Activated T-helper 1 cell treated with Interleukin-2 at 50 U/mL for 16 hours (primary cell): Measurements from ENCODE around the gene SLC29A2.
"Not testable (repeated sequence)": the region's sequence is repeated elsewhere in the genome, so short reads cannot be mapped to it uniquely, and the experiment has no call there.

Experiments
- DNase-seq: peaks from one replicate; pipeline ENCODE4 v3.0.0-alpha.2; 2020; ENCODE audit warnings: low read depth

Gene SLC29A2

DNA sequence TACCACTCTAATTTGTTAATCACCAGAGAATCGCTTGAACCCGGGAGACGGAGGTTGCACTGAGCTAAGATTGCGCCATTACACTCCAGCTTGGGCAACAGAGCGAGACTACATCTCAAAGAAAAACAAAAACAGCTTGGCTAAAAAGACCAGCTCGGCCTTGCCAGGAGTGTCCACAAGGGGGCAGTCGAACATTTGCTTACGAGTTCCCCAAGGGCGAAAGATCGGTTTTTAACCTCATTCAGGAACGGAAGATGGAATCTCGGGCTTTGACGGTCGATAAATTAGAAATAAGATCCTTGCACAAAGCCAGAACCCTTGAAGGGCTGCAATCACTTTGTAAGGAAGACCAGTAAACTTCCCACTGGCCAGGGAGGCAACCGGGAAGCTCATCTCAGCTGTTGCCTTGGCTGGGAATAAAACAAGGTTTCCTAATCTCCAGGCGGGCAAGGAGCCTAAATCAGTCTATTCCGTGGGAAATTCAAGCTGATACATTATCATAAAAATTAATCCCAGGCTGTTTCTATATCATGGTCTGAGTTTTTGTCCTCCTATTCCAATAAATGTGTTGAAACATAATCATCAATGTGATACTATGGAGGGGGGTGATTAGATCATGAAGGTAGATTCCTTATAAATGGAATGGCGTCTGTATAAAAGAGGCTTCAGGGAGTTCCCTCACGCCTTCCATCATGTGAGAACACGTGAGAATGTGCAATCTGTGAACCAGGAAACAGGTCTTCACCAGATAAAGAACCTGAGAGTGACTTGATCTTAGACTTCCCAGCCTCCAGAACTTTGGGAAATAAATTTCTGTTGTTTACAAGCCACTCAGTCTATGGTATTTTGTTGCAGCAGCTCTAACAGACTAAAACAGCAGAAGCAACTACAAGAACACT lies 14.9 kb upstream of the SLC29A2 start:
- peak; percentile 63 for DNase-seq

DNA sequence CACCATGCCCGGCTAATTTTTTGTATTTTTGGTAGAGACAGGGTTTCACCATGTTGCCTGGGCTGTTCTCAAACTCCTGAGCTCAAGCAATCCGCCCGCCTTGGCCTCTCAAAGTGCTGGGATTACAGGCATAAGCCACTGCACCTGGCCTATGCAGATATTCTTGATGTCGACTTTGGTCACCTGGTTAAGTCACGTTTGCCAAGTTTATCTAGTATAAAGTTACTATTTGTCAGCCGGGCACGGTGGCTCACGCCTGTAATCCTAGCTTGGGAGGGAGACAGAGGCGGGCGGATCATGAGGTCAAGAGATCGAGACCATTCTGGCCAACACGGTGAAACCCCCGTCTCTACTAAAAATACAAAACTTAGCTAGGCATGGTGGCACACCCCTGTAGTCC lies 12.8 kb upstream of the SLC29A2 start:
- DNase-seq: not testable (repeated sequence)

DNA sequence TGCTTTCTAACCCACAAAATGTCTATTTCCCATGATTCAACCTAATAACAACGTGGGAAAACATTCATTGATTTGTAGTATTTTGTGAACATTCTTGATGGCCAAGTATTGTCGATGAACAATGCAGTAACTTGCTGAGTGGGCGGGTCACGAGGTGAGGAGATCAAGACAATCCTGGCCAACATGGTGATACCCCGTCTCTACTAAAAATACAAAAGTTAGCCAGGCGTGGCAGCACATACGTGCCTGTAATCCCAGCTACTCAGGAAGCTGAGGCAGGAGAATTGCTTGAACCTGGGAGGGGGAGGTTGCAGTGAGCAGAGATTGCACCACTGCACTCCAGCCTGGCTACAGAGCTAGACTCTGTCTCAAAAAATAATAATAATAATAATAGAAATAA lies 8.7 kb upstream of the SLC29A2 start:
- not testable (repeated sequence) for DNase-seq

DNA sequence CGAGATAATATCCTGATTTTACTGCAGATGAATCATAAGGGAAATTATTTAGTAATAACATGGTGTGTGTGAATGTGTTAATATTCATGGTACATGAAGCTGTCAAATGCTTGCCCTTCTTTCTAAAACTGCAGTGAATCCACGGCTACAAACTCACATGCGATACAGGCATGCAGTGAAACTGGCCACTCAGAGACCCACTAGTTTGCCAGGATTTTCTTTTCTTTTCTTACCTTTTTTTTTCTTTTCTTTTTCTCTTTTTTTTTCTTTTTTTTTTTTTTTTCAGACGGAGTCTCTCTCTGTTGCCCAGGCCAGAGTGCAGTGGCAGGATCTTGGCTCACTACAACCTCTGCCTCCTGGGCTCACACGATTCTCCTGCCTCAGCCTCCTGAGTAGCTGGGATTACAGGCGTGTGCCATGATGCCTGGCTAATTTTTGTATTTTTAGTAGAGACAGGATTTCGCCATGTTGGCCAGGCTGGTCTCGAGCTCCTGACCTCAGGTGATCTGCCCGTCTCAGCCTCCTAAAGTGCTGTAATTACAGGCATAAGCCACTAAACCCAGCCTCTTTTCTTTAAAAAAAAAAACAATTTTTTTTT lies 2.2 kb upstream of the SLC29A2 start:
- DNase-seq: not testable (repeated sequence)

DNA sequence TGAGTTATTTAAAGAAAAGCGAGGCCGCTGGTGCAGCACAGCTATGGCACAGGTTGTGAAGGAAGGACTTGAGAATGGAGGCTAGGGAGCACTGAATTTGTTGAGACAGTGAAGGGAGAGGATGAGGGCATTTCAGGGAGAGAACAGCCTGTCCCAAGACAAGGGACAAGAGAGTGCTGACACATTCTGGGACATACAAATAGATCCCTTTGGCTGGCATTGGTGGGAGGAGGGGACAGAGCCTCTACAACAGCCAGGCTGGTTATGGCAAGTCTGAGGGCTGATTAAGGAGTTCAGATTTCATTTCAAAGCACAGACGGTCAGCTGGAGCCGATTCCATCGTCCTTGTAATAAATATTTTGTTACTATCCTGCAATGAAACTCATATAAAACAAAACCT lies 1.7 kb upstream of the SLC29A2 start:
- no peak for DNase-seq

DNA sequence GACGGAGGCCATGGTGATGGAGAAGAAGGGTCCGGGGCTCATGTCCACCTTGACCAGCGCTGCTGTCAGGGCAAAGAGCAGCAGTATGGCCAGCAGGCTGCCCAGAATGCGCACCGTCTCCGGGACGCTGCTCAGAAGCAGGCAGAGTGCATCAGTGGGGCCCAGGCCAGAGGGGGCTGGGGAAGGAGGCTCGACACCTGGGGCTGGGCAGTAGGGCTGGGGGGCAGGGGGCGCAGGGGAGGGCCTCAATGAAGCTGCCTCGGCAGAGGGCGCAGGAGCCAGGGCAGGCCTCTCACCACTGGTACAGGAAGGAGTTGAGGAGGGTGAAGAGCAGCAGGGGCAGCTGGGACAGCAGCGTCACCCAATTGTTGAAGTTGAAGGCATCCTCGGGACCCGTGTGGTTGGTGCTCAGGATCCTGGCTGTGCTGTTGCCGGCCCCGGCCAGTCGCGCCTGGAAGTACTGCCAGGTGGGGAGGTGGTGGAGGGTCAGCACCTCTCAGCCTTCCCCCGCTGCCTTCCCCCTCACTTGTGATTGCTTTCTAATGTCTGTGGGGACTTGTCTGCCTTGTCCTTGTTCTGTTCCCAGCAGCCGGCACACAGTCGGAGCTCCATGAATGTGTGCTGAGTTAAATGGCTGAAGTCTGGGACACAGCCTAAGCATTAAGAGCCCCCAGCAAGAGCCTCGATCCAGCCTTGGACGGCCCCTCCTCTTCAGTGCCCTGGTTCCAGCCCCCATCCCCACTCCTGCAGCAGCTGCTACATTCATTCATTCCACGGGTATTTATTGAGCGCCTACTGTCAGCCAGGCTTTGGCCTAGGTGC lies 2.3 kb downstream of the SLC29A2 start:
- no peak for DNase-seq

DNA sequence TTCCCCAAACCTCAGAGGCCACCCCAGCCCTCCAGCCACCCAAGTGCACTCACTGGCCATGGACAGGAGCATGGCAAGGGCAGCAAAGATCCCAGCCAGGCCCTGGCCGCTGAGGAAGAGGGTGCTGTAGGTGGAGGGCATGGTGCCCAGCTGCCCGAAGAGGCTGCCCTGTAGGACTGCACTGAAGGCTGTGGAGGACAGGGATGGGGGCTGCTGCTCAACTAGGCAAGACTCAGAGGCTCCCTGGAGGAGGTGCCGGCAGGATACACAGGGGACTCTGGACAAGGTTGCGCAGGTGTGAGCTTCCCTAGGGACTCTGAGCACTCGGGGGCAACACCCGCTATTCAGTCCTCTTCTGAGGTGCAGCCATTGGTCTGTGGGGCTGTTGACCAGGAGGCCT lies 3.1 kb downstream of the SLC29A2 start:
- DNase-seq: no peak

DNA sequence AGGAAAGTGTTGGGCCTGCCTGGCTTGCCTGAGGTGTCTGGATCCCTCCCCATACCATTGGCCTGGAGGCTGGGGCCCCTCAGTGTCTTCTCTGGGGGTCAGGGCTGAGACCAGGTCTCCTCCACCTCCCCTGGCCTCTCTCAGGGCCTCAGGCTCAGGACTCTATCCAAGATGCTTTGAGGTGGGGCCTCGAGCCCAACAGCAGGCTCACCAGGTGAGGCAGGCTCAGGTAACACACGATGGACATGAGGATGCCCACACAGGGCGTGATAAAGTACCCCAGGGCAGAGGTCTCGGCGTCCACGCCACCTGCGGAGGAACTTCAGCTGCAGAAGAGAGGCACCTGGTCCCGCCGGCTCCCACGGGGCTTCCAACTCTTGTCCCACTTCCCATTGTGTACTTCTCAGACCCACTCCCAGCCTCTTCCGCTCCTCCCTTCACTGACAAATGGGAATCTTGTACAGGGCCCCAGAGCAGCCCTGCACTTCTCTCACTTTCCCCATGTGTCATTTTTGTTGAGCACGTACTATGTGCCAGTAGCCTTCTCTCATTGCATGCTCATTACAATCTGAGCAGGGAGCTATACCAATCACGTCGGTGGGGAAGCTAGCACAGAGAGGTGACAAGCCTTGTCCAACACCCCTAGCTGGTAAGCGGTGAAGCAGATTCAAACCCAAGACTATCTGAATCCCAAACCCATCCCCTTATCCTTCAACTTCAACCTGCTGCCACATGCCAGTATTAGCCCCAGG lies 3.8 kb downstream of the SLC29A2 start:
- no peak for DNase-seq

DNA sequence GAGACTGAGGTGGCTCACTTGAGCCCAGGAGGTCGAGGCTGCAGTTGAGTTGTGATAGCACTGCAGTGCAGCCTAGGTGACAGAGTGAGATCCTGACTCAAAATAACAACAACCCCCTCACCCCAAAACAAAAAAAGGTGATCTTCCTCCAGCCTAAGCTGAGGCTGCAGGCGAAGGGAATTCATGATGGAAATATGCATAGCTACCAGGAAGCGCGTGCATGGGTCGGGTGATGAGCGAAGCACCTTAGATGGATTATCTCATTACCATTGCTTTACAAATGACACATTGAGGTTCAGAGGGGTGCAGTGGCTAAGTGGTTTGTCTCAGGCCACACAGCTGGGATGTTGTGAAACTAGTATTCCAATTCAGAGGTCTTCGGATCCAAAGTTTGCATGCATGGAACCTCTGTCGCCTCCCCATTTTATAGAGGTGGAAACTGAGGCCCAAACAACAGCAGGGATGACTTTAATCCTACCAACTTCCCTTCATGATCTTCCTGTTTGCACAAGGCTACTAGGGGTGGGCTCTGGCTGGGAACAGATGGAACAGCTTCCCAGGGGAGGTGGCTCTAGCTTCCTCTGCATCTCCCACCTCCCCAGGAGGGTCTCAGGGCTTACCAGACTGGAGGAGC lies 4.6 kb downstream of the SLC29A2 start:
- no peak for DNase-seq

DNA sequence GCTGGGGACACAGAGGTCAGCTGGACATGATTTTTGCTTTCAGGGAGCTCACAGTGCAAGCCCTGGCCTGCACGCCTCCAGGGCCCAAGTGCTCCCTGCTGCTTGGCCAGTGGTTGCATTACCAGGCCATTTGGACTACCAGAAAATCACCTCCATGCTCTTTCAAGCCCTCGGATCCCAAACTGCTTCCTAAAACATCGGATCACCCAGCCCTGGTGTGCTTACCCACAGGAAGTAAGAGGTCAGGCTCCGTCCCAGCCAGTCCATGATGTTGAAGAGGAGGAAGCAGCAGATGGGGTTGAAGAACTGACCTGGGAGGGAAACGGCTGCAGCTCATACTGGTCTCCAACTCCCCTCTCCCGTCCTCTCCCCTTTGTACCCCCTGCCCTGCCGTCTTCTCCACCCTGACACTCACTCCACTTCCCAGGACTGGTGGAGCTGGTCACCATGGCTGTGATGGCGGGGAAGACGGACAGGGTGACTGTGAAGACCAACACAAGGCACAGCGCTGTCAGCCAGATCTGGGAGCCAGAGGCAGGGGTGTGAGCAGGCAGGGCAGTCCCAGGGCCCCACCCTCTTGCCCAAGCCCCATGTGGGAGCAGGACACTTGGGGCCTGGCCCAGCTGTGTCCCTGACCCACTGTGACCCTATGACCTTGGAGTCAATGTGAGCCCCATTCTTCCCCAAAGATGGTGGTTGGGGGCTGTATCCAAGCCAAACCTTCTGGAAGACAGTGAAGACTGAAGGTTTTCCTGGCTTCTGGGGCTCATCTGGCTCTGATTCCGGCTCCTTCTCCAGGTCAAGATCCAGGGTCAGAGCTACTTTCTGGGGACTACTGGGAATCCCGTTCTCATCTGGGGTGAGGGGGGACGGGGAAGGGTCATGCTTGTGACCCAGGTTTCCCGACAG lies 5.6 kb downstream of the SLC29A2 start:
- DNase-seq: no peak

DNA sequence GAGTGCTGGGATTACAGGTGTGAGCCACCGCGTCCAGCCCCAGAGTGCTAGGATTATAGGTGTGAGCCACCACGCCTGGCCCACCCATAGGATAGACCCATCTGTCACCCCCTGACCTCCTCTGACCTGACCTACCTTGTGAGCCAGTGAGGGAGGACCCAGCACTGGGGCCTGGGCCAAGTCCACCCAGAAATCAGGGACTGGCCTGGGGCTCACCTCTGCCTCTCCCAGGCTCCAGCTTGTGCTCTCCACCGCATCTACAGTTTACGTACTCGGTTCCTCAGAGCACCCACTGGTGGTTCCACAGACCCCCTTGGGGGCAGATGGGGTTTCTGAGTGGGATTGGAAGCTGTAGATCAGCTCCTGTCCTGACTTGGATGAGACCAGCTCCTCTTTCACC lies 6.4 kb downstream of the SLC29A2 start:
- no peak for DNase-seq

DNA sequence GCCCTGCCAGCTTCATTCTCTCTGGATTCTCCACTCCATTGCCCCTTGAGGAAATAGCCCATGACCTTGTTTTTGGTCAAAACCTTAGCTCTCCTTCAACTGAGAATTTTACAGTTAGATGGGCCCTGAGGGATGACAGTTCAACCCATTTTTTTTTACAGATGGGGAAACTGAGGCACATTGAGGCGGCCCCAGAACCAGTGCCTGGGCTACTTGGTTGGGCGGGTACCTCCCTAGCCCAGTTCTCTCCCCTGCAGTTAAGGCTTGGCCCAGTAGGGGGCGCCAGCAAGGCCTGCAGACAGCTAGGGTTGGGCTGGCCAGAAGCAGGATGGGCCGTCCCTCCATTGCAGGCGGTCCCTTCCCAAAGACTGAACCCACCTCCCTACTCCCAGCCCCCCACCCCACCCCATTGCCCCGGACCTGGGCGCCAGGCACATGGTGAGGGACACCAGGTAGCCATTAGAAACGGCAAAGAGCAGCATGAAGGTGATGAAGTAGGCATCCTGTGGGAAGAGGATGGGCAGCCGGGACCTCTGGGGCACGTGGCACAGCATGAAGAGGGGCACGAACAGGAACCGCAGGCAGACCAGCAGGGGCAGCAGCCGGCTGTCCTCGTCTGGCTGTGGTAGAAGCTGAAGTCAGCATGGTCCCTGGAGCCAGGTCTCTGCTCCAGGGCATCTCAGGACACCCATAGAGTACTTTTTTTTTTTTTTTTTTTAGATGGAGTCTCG lies 7.6 kb downstream of the SLC29A2 start:
- peak; percentile 41 for DNase-seq

DNA sequence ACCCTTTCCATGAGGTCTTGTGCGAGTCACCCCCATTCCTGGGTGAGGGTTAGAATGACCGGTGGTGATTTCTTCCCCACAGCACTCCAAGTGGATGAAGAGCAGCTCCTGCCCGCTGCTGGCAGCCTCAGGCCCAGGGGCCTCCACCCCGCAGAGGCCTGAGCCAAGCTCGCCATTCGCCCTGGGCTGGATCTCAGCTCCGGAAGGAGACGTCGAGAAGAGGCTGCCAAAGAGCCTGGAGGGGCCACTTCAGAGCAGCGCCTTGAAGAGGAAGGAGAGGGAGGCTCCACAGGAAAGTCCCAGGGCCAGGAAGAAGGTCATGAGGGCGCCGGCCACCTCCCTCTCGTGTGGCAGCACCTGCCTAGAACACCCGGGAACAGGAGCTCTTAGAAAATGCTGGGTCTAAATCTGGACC lies 8.4 kb downstream of the SLC29A2 start:
- no peak for DNase-seq

DNA sequence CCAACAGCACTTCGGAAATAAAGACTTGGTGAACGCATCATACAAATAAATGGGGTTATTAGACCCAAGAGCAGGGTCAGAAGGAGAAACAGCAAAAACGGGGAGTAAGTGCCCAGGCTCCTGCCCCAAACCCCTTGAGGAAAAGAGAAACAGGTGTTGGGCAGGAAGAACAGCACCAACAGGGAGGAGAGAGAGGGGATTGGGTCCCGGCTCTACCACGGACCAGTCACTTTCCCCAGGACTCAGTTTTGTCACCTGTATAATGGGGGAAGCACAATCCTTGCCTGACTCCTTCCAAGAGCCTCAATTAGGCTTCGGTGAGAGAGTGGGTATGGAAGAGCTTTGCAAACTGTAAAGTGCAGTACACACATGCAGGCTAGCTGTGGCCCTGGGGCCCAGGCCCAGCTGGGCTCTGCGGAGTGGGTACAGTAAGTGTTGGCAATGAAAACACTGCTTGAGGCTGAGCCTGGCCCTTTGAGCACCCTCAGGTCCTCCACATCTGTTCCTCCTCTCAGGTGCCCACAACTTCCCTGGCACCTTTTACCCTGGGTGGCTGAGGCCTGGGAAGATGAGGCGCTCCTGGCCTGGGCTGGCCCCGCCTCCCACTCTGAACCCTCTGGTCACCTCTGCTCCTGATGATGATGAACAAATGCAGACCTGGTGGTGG lies 8.9 kb downstream of the SLC29A2 start:
- no peak for DNase-seq

DNA sequence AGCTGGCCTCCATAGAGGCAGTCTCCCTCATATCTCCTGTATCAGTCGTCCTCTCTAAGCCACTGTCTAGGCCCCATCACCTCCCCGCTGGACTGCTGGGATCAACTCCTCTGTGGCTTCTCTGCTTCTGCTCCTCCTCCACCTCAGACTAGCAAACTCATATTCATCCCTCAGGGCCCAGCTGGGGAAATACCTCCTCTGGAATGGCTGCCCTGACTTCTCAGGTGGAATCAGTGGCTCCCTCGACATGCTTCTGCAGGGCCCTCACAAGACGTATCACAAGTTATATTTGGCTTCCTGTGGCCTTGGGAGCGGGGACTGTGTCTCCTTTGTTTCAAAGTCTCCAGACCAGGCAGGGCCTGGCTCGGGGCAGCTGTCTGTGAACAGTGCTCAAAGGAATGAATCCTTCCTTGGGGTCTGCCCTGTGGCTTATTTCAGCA lies 10.0 kb downstream of the SLC29A2 start:
- DNase-seq: no peak

DNA sequence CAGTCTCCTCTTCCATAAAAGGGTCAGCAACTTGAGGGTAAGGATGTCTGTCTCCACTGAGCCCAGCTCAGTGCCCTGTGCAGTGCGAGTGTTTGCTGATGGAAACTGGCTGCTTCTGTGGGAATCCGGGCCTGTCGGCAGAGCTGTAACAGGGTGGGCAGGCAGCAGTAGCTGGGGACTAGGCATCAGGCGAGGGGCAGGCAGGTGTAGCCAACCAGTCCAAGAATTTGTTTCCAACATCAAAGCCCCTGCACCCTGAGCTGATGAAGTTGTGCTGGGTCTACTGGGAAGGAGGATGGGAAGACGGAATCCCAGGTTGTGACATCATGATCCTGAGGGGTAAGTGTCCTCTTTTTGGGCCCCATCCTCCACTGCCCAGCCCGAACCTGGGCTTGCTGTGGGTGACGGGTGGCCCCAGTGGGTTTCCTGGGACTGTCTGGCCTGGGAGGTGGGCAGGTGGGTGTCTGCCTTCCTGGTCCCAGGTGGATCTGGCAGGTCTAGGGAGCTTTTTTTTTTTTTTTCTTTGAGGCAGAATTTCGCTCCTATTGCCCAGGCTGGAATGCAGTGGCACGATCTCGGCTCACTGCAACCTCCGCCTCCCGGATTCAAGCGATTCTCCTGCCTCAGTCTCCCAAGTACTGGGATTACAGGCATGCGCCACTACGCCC lies 11.0 kb downstream of the SLC29A2 start:
- DNase-seq: no peak

DNA sequence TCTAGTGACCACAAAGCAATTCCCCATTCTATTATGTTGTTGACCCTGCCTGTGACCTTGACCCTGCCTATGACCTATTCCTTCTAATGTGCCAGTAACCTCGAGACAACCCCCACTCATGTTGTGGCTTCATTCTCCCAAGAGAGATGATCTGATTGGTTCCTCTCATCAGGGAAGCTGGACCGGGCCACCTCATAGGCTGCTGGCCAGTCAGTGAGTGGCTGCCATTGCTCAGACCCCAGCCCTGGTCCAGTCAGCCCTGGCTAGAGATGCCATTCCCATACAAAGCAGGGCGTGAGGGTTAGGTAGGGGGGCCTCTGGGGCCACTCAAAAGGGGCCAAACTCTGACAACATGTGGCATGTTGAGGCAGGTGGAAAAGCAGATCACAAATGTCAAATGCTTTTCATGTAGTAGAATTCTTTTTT lies 11.9 kb downstream of the SLC29A2 start:
- no peak for DNase-seq

DNA sequence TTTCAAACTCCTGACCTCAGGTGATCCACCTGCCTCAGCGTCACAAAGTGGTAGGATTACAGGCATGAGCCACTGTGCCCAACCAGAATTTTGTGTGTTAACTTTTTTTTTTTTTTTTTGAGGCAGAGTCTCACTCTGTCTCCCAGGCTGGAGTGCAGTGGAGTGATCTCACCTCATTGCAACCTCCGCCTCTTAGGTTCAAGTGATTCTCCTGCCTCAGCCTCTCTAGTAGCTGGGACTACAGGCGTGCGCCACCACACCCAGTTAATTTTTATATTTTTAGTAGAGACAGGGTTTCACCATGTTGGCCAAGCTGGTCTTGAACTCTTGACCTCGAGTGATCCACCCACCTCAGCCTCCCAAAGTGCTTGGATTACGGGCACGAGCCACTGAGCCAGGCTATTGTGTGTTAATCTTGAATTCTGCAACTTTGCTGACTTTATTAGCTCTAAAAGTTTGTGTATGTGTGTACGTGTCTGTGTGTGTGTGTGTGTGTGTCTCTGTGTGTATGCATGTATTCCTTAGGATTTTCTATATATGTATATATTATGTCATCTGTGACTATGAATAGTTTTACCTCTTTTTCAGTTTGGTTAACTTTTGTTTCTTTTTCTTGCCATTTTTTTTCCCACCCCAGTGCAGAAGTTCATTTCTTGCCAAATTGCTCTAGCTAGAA lies 20.9 kb downstream of the SLC29A2 start:
- DNase-seq: not testable (repeated sequence)
